Measurements from ENCODE around the gene ANK2.

ANK2 gene

DNA sequence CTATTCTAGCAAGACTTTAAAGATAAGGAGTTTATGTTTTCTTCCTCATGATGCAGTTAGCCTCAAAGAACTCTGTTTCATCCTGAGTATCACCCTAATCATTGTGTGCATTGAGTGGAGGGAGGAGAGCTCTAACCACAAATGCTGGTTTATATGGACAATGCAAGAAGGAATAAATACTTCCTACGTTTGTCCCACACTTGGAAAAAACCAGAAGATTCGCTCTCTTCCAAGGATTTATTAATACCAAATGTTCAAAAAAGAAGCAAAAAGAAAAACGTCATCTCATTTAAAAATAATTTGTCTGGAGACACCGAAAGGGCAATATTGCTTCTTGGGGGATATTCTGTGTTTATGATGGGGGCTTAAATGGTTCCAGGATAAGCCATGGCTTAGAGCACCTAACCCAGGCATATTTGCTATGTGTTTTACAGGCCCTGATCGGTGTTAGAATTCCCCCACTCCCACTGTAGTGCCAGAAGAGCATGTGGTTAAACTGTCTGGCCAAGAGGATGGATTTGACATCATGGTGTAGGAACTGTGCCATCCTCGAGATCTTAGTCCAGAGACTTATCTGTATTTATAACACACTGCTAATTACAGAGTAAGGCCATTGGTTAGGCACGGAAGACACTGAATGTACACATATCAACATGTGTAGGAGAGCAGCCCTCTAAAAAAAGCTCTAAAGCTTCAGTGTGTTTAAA, 227.2 kb downstream of the ANK2 start:
- Histone ChIP-seq H3K4me3 (ENCODE audit: low read depth, low read length, poor library complexity, severe bottlenecking) (no peak overlapping the region), H3K79me2 (ENCODE audit: insufficient read depth, low read length) (no peaks in the 10 kb centered on the region), H3F3A (ENCODE audit: insufficient read depth, low read length) (no peaks in the 10 kb centered on the region), H3K27ac (ENCODE audit: low read depth, low read length, poor library complexity, severe bottlenecking) (no peak overlapping the region), H3K36me3 (ENCODE audit: insufficient read depth, low read length) (no peaks in the 10 kb centered on the region), H3K9me2 (ENCODE audit: low read depth, low read length) (no peaks in the 10 kb centered on the region), H3K9me3 (ENCODE audit: low read length) (no peaks in the 10 kb centered on the region), H3K4me1 (ENCODE audit: insufficient read depth, low read length, severe bottlenecking) (no peaks in the 10 kb centered on the region), H3K9ac (ENCODE audit: low read length) (no peak overlapping the region), H2AFZ (ENCODE audit: low read length) (no peak overlapping the region), H3K4me2 (ENCODE audit: low read length) (no peak overlapping the region), H4K20me1 (ENCODE audit: insufficient read depth, low read length) (no peaks in the 10 kb centered on the region; the same call in 1 of the 2 replicates), H3K27me3 (ENCODE audit: insufficient read depth, low read length) (no peaks in the 10 kb centered on the region)
- TF ChIP-seq EZH2 (IDR thresholded peaks at IDR 0.05; ENCODE audit: borderline replicate concordance, low read length), result no peak
- TF ChIP-seq, protein P1, sequence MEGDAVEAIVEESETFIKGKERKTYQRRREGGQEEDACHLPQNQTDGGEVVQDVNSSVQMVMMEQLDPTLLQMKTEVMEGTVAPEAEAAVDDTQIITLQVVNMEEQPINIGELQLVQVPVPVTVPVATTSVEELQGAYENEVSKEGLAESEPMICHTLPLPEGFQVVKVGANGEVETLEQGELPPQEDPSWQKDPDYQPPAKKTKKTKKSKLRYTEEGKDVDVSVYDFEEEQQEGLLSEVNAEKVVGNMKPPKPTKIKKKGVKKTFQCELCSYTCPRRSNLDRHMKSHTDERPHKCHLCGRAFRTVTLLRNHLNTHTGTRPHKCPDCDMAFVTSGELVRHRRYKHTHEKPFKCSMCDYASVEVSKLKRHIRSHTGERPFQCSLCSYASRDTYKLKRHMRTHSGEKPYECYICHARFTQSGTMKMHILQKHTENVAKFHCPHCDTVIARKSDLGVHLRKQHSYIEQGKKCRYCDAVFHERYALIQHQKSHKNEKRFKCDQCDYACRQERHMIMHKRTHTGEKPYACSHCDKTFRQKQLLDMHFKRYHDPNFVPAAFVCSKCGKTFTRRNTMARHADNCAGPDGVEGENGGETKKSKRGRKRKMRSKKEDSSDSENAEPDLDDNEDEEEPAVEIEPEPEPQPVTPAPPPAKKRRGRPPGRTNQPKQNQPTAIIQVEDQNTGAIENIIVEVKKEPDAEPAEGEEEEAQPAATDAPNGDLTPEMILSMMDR (IDR thresholded peaks at IDR 0.05; ENCODE audit: low read length), result no peak

DNA sequence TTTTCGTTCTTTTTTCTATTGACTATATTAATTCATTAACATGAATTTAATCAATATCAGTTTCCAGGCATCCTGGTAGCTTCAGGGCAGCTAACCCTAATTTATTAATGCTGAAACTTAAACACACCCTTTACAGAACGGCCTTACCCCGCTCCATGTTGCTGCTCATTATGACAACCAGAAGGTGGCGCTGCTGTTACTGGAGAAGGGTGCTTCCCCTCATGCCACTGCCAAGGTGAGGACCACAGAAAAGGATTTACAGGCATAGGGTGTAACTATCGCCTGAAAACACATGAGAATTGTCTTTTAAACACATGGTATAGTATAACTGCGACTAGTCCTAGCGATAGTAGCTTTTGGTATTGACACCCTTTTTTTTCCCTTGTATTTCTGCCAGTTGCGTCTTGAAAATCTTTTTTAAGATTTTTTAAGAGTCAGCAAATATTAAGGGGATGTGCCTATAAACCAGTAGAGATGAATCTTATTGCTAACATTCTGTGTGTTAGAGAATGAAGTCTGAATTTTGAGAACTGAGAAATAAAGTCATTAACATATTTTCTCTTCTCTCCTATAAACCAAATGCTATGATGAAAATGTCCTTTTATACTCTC, 229.0 kb downstream of the ANK2 start:
- Histone ChIP-seq H2AFZ (ENCODE audit: low read length) (no peak overlapping the region), H3K79me2 (ENCODE audit: insufficient read depth, low read length) (no peaks in the 10 kb centered on the region), H3K27me3 (ENCODE audit: insufficient read depth, low read length) (no peaks in the 10 kb centered on the region), H3K36me3 (ENCODE audit: insufficient read depth, low read length) (no peaks in the 10 kb centered on the region), H3K4me1 (ENCODE audit: insufficient read depth, low read length, severe bottlenecking) (no peaks in the 10 kb centered on the region), H3K27ac (ENCODE audit: low read depth, low read length, poor library complexity, severe bottlenecking) (no peak overlapping the region), H4K20me1 (ENCODE audit: insufficient read depth, low read length) (no peaks in the 10 kb centered on the region; the same call in 1 of the 2 replicates), H3K9ac (ENCODE audit: low read length) (no peak overlapping the region), H3F3A (ENCODE audit: insufficient read depth, low read length) (no peaks in the 10 kb centered on the region), H3K4me2 (ENCODE audit: low read length) (no peak overlapping the region), H3K4me3 (ENCODE audit: low read depth, low read length, poor library complexity, severe bottlenecking) (no peak overlapping the region), H3K9me2 (ENCODE audit: low read depth, low read length) (no peaks in the 10 kb centered on the region), H3K9me3 (ENCODE audit: low read length) (no peaks in the 10 kb centered on the region)
- TF ChIP-seq EZH2 (IDR thresholded peaks at IDR 0.05; ENCODE audit: borderline replicate concordance, low read length), result no peak
- TF ChIP-seq, protein P1 (IDR thresholded peaks at IDR 0.05; ENCODE audit: low read length), result peak; percentile 91

DNA sequence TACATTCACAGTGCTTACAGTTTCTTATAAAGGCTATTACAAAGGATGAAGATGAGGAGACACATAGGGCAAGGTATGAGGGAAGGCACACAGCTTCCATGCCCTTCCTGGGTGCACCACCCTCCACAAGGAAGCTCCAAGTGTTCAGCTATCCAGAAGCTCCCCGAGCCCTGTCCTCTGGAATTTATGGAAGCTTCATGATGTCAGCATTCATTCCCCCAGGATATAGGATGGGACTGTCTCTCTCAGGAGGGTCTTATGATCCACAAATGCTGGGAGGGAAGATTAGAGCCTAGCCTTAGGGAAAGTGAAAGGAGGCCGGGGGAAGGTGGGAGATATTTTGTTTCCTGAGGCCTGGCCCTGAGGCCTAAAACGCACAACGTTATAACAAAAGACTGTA, 236.0 kb downstream of the ANK2 start:
- no peaks in the 10 kb centered on the region for H3K36me3 ChIP-seq (ENCODE audit: insufficient read depth, low read length)
- no peaks in the 10 kb centered on the region for H3K9me3 ChIP-seq (ENCODE audit: low read length)
- no peak for TF ChIP-seq EZH2 (IDR thresholded peaks at IDR 0.05; ENCODE audit: borderline replicate concordance, low read length)
- TF ChIP-seq, protein P1 (IDR thresholded peaks at IDR 0.05; ENCODE audit: low read length), result no peak
- no peaks in the 10 kb centered on the region for H3K27me3 ChIP-seq (ENCODE audit: insufficient read depth, low read length)
- H3K9ac ChIP-seq (ENCODE audit: low read length), result no peak overlapping the region
- no peaks in the 10 kb centered on the region; the same call in 1 of the 2 replicates for H4K20me1 ChIP-seq (ENCODE audit: insufficient read depth, low read length)
- no peaks in the 10 kb centered on the region for H3K4me1 ChIP-seq (ENCODE audit: insufficient read depth, low read length, severe bottlenecking)
- no peaks in the 10 kb centered on the region for H3F3A ChIP-seq (ENCODE audit: insufficient read depth, low read length)
- no peak overlapping the region for H3K4me2 ChIP-seq (ENCODE audit: low read length)
- H3K9me2 ChIP-seq (ENCODE audit: low read depth, low read length), result no peaks in the 10 kb centered on the region
- no peak overlapping the region for H3K4me3 ChIP-seq (ENCODE audit: low read depth, low read length, poor library complexity, severe bottlenecking)
- no peak overlapping the region for H3K27ac ChIP-seq (ENCODE audit: low read depth, low read length, poor library complexity, severe bottlenecking)
- H2AFZ ChIP-seq (ENCODE audit: low read length), result no peak overlapping the region
- H3K79me2 ChIP-seq (ENCODE audit: insufficient read depth, low read length), result no peaks in the 10 kb centered on the region

Measured in OCI-LY1 (cell line).